ENCODE data around the gene ELP2. TPM values are rescaled to one million over a fixed set of nuclear protein-coding genes. Genes with fewer than 3 reads are reported as not detected.
"Not testable (repeated sequence)": the region's sequence is repeated elsewhere in the genome, so short reads cannot be mapped to it uniquely, and the experiment has no call there.

Gene ELP2
- polyA plus RNA-seq, 1 donor = 75.9 TPM

GRCh38 chr18:36157441-36157840 is 27.7 kb downstream of the ELP2 start:
- DNase-seq (ENCODE audit: low read depth) = no peak

GRCh38 chr18:36158266-36158867 is 28.7 kb downstream of the ELP2 start:
- no peak for DNase-seq (ENCODE audit: low read depth)

GRCh38 chr18:36160959-36161371 is 31.3 kb downstream of the ELP2 start:
- no peak for DNase-seq (ENCODE audit: low read depth)

GRCh38 chr18:36162981-36163380 is 33.3 kb downstream of the ELP2 start:
- DNase-seq (ENCODE audit: low read depth) = no peak

GRCh38 chr18:36167692-36168218 is 38.1 kb downstream of the ELP2 start:
- DNase-seq (ENCODE audit: low read depth) = no peak

GRCh38 chr18:36168296-36168695 is 38.6 kb downstream of the ELP2 start:
- DNase-seq (ENCODE audit: low read depth) = not testable (repeated sequence)

- DNase-seq (ENCODE audit: low read depth) = no peak
Observed at GRCh38 chr18:36169938-36170337, 40.2 kb downstream of the ELP2 start.

- no peak for DNase-seq (ENCODE audit: low read depth)
Observed at GRCh38 chr18:36175481-36175880, 45.8 kb downstream of the ELP2 start.

GRCh38 chr18:36176177-36176584 is 46.5 kb downstream of the ELP2 start:
- no peak for DNase-seq (ENCODE audit: low read depth)

- no peak for DNase-seq (ENCODE audit: low read depth)
Observed at GRCh38 chr18:36176711-36177110, 47.0 kb downstream of the ELP2 start.

- no peak for DNase-seq (ENCODE audit: low read depth)
Observed at GRCh38 chr18:36177913-36178312, 48.2 kb downstream of the ELP2 start.

- peak; percentile 11 for DNase-seq (ENCODE audit: low read depth)
Observed at GRCh38 chr18:36179562-36180355, 50.1 kb downstream of the ELP2 start.

- no peak for DNase-seq (ENCODE audit: low read depth)
Observed at GRCh38 chr18:36181441-36181840, 51.7 kb downstream of the ELP2 start.

GRCh38 chr18:36181898-36182506 is 52.3 kb downstream of the ELP2 start:
- no peak for DNase-seq (ENCODE audit: low read depth)

GRCh38 chr18:36183033-36183432 is 53.3 kb downstream of the ELP2 start:
- DNase-seq (ENCODE audit: low read depth) = no peak

- DNase-seq (ENCODE audit: low read depth) = no peak
Observed at GRCh38 chr18:36183987-36184386, 54.3 kb downstream of the ELP2 start.

- no peak for DNase-seq (ENCODE audit: low read depth)
Observed at GRCh38 chr18:36185157-36185556, 55.5 kb downstream of the ELP2 start.

- no peak for DNase-seq (ENCODE audit: low read depth)
Observed at GRCh38 chr18:36185901-36186460, 56.3 kb downstream of the ELP2 start.

- DNase-seq (ENCODE audit: low read depth) = no peak
Observed at GRCh38 chr18:36186461-36187192, 56.9 kb downstream of the ELP2 start.

GRCh38 chr18:36187193-36187825 is 57.6 kb downstream of the ELP2 start, which contains the start of gene MOCOS:
Gene MOCOS, plus strand, starts transcription at chr18:36187497. Its CDS starts 43 bp downstream, at chr18:36187540.
- DNase-seq (ENCODE audit: low read depth) = peak; percentile 11
